ENCODE results near the gene NKAIN4. TPM values are rescaled to one million over a fixed set of nuclear protein-coding genes. Genes with fewer than 3 reads are reported as not detected.
"Not testable (repeated sequence)": the region's sequence is repeated elsewhere in the genome, so short reads cannot be mapped to it uniquely, and the experiment has no call there.

NKAIN4 gene
- total RNA-seq, 1 donor from 2014 or later, result not detected

GRCh38 chr20:63223121-63223825 lies 31.0 kb downstream of the NKAIN4 start:
- peak; percentile 55 for ATAC-seq
- no peak overlapping the region for H3K4me3 ChIP-seq
- TF ChIP-seq, protein P1, sequence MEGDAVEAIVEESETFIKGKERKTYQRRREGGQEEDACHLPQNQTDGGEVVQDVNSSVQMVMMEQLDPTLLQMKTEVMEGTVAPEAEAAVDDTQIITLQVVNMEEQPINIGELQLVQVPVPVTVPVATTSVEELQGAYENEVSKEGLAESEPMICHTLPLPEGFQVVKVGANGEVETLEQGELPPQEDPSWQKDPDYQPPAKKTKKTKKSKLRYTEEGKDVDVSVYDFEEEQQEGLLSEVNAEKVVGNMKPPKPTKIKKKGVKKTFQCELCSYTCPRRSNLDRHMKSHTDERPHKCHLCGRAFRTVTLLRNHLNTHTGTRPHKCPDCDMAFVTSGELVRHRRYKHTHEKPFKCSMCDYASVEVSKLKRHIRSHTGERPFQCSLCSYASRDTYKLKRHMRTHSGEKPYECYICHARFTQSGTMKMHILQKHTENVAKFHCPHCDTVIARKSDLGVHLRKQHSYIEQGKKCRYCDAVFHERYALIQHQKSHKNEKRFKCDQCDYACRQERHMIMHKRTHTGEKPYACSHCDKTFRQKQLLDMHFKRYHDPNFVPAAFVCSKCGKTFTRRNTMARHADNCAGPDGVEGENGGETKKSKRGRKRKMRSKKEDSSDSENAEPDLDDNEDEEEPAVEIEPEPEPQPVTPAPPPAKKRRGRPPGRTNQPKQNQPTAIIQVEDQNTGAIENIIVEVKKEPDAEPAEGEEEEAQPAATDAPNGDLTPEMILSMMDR (IDR thresholded peaks at IDR 0.05), result peak; percentile 71

GRCh38 chr20:63222541-63222940 lies 31.7 kb downstream of the NKAIN4 start:
- Histone ChIP-seq H3K27ac (no peak overlapping the region), H3K36me3 (no peaks in the 10 kb centered on the region), H3K27me3 (peaks cover 8% of the 10 kb centered on the region), H3K4me3 (no peak overlapping the region), H3K4me1 (no peaks in the 10 kb centered on the region), H3K9me3 (no peaks in the 10 kb centered on the region)
- DNase-seq (no peak), ATAC-seq (no peak)
- intact Hi-C loops (cut with DNase I), result no loop called here
- TF ChIP-seq, protein P1 (IDR thresholded peaks at IDR 0.05), result no peak

More at GRCh38 chr20:63223121-63223825, 31.0 kb downstream of the NKAIN4 start:
- DNase-seq, result no peak
- intact Hi-C loops (cut with DNase I), result no loop called here
- H3K27me3 ChIP-seq, result peaks cover 10% of the 10 kb centered on the region
- no peaks in the 10 kb centered on the region for H3K4me1 ChIP-seq
- H3K9me3 ChIP-seq, result no peaks in the 10 kb centered on the region
- H3K27ac ChIP-seq, result no peak overlapping the region
- H3K36me3 ChIP-seq, result no peaks in the 10 kb centered on the region

DNA sequence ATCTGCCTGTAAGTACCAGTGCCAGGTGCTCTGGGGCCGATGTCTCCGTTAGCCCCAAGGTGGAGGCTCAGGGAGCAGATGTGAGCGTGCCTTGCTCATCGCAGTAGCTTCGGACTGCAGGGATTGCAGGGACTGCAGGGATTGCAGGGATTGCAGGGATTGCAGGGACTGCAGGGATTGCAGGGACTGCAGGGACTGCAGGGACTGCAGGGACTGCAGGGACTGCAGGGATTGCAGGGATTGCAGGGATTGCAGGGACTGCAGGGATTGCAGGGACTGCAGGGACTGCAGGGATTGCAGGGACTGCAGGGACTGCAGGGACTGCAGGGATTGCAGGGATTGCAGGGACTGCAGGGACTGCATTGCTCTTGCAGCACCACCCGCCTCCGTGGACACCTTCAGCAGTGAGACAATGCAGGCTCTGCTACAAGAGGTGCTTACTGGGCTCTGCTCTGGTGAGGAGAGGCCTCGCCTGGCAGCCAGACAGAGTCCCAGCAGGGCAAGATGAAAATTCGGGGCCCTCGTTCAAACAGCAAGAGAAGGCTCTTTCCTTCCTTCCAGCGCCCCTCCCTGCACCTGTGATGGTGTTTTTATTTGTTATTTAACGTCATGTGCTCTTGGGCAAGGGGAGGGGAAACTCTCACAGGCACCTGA lies 32.7 kb downstream of the NKAIN4 start:
- DNase-seq; H3K4me3 ChIP-seq; intact Hi-C loops (cut with DNase I); H3K36me3 ChIP-seq; H3K27ac ChIP-seq; H3K9me3 ChIP-seq; ATAC-seq; H3K4me1 ChIP-seq; H3K27me3 ChIP-seq: not testable (repeated sequence)

- ATAC-seq (no peak), DNase-seq (no peak)
- Histone ChIP-seq H3K36me3 (no peaks in the 10 kb centered on the region), H3K4me3 (no peak overlapping the region), H3K9me3 (no peaks in the 10 kb centered on the region), H3K27me3 (peaks cover 8% of the 10 kb centered on the region), H3K4me1 (peaks cover 7% of the 10 kb centered on the region), H3K27ac (no peak overlapping the region)
- intact Hi-C loops (cut with DNase I), result no loop called here
- TF ChIP-seq, protein P1 (IDR thresholded peaks at IDR 0.05), result no peak
Measured at GRCh38 chr20:63220696-63221399, 33.4 kb downstream of the NKAIN4 start.

DNA sequence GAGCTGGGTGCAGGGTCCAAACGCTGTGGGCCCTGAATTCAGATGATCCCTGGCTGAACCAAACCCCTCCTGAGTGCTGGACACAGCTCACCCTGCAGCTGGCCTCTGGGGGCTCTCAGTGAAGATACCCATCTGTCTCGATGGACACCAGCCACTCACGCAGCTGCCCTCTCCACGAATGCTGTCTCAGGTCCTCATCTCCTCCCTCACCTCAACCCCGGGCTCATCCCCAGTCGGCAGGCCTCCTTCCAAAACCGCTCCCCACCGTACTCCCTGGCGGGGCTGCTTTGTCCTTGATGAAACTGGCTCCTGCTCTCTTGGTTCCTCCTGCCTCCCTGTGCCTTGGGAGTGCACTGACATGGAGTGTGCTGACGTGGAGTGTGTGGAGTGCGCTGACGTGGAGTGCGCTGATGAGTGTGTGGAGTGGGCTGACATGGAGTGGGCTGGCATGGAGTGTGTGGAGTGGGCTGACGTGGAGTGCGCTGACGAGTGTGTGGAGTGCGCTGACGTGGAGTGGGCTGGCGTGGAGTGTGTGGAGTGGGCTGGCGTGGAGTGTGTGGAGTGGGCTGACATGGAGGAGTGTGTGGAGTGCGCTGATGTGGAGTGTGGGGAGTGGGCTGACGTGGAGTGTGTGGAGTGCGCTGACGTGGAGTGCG lies 34.3 kb downstream of the NKAIN4 start:
- Histone ChIP-seq H3K27me3 (peaks cover 7% of the 10 kb centered on the region), H3K27ac (no peak overlapping the region), H3K4me1 (peaks cover 8% of the 10 kb centered on the region), H3K9me3 (no peaks in the 10 kb centered on the region), H3K36me3 (no peaks in the 10 kb centered on the region), H3K4me3 (no peak overlapping the region)
- intact Hi-C loops (cut with DNase I), result no loop called here
- no peak for ATAC-seq
- TF ChIP-seq, protein P1 (IDR thresholded peaks at IDR 0.05), result no peak
- no peak for DNase-seq
